ENCODE measurements around the gene PIAS1. TPM values are rescaled to one million over a fixed set of nuclear protein-coding genes. Genes with fewer than 3 reads are reported as not detected.

PIAS1 gene
- total RNA-seq, 2 donors from 2014 or later, result 24.1 to 63.3 TPM

- intact Hi-C loops (cut with DNase I), result no loop called here
- WGBS, 2 donors, result 30 to 36% methylated on average over 1 of the region's 1 CpG
- TF ChIP-seq CTCF (IDR thresholded peaks at IDR 0.05) (no peak), POLR2A (IDR thresholded peaks at IDR 0.05) (no peak)
- no peak for DNase-seq
- Histone ChIP-seq H3K4me1 (peaks cover 44% of the 10 kb centered on the region), H3K36me3 (replicated peaks in 1 of 2; ENCODE audit: insufficient read depth in 1 of 2, low read depth in 2 of 2) (no peaks in the 10 kb centered on the region), H3K4me3 (no peak overlapping the region), H3K9me3 (no peaks in the 10 kb centered on the region), H3K27me3 (no peaks in the 10 kb centered on the region), H3K27ac (no peak overlapping the region)
- no peak for ATAC-seq
These were observed 83.0 kb downstream of the PIAS1 start for GRCh38 chr15:68137096-68137495.

GRCh38 chr15:68143129-68143528, 89.0 kb downstream of the PIAS1 start:
- H3K9me3 ChIP-seq, result no peaks in the 10 kb centered on the region
- no peaks in the 10 kb centered on the region for H3K27me3 ChIP-seq
- ATAC-seq (no peak), DNase-seq (no peak)
- intact Hi-C loops (cut with DNase I), result no loop called here
- H3K4me1 ChIP-seq, result peaks cover 27% of the 10 kb centered on the region
- TF ChIP-seq CTCF (IDR thresholded peaks at IDR 0.05) (no peak), POLR2A (IDR thresholded peaks at IDR 0.05) (no peak)
- H3K36me3 ChIP-seq (replicated peaks in 1 of 2; ENCODE audit: insufficient read depth in 1 of 2, low read depth in 2 of 2), result peaks cover 3 to 5% of the 10 kb centered on the region in 2 donors
- 98% methylated on average over 2 of the region's 2 CpGs for WGBS, 2 donors
- no peak overlapping the region for H3K4me3 ChIP-seq
- H3K27ac ChIP-seq, result no peak overlapping the region

GRCh38 chr15:68143785-68144184, 89.7 kb downstream of the PIAS1 start:
- 51 to 61% methylated on average over 1 of the region's 1 CpG for WGBS, 2 donors
- TF ChIP-seq CTCF (IDR thresholded peaks at IDR 0.05), result no peak
- TF ChIP-seq POLR2A (IDR thresholded peaks at IDR 0.05), result no peak
- Histone ChIP-seq H3K27ac (no peak overlapping the region), H3K9me3 (no peaks in the 10 kb centered on the region), H3K36me3 (replicated peaks in 1 of 2; ENCODE audit: insufficient read depth in 1 of 2, low read depth in 2 of 2) (peaks cover 3 to 5% of the 10 kb centered on the region in 2 donors), H3K4me3 (no peak overlapping the region), H3K27me3 (no peaks in the 10 kb centered on the region), H3K4me1 (peaks cover 21% of the 10 kb centered on the region)
- DNase-seq (no peak), ATAC-seq (no peak)
- intact Hi-C loops (cut with DNase I), result no loop called here

GRCh38 chr15:68145706-68146105, 91.6 kb downstream of the PIAS1 start:
- DNase-seq, result no peak
- no peak for ATAC-seq
- Histone ChIP-seq H3K4me3 (no peak overlapping the region), H3K27ac (no peak overlapping the region), H3K36me3 (replicated peaks in 1 of 2; ENCODE audit: insufficient read depth in 1 of 2, low read depth in 2 of 2) (peaks cover 3 to 5% of the 10 kb centered on the region in 2 donors), H3K4me1 (peaks cover 6% of the 10 kb centered on the region), H3K27me3 (no peaks in the 10 kb centered on the region), H3K9me3 (no peaks in the 10 kb centered on the region)
- no peak for TF ChIP-seq POLR2A (IDR thresholded peaks at IDR 0.05)
- TF ChIP-seq CTCF (IDR thresholded peaks at IDR 0.05), result no peak
- intact Hi-C loops (cut with DNase I), result no loop called here

- intact Hi-C loops (cut with DNase I), result no loop called here
- TF ChIP-seq POLR2A (IDR thresholded peaks at IDR 0.05), result no peak
- TF ChIP-seq CTCF (IDR thresholded peaks at IDR 0.05), result no peak
- Histone ChIP-seq H3K36me3 (replicated peaks in 1 of 2; ENCODE audit: insufficient read depth in 1 of 2, low read depth in 2 of 2) (peaks cover 3 to 5% of the 10 kb centered on the region in 2 donors), H3K4me1 (no peaks in the 10 kb centered on the region), H3K27ac (no peak overlapping the region), H3K9me3 (no peaks in the 10 kb centered on the region), H3K4me3 (no peak overlapping the region), H3K27me3 (no peaks in the 10 kb centered on the region)
- WGBS, 2 donors, result 92 to 100% methylated on average over 1 of the region's 1 CpG
- no peak for DNase-seq
- no peak for ATAC-seq
These were observed 93.9 kb downstream of the PIAS1 start for GRCh38 chr15:68148039-68148438.

All from body of pancreas (tissue), 4 donors.